ENCODE data around the gene LILRA2.
"Not testable (repeated sequence)": the region's sequence is repeated elsewhere in the genome, so short reads cannot be mapped to it uniquely, and the experiment has no call there.

Gene LILRA2

GRCh38 chr19:54571715-54572615 lies 1.6 kb upstream of the LILRA2 start:
- DNase-seq (ENCODE audit: low spot score) = not testable (repeated sequence)

DNA sequence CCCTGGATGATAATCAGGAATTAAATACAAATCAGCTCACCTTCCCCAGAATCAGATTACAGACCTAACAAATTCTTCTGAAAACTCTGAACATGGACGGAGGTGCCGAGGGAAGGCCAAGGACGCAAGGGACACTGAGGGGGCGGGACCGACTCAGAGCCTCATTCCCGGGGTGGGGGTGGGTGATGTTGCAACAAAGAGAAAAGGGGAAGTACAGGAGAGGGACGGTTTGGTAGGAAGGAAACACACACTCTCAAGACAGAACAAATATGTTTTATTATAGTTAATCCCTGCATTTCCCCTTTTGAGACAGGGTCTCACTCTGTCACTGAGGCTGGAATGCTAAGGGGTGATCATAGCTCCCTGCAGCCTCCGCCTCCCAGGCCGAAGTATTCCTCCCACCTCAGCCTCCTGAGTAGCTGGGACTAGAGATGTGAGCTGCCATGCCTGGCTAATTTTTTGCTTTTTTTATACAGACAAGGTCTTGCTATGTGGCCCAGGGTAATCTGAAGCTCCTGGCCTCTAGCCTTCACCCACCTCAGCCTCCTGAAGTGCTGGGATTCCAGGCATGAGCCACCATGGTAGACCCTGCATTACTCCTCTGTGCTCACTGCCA lies 786 bp upstream of the LILRA2 start:
- DNase-seq (ENCODE audit: low spot score) = no peak

GRCh38 chr19:54574051-54574450 lies 461 bp downstream of the LILRA2 start:
- no peak for DNase-seq (ENCODE audit: low spot score)

DNA sequence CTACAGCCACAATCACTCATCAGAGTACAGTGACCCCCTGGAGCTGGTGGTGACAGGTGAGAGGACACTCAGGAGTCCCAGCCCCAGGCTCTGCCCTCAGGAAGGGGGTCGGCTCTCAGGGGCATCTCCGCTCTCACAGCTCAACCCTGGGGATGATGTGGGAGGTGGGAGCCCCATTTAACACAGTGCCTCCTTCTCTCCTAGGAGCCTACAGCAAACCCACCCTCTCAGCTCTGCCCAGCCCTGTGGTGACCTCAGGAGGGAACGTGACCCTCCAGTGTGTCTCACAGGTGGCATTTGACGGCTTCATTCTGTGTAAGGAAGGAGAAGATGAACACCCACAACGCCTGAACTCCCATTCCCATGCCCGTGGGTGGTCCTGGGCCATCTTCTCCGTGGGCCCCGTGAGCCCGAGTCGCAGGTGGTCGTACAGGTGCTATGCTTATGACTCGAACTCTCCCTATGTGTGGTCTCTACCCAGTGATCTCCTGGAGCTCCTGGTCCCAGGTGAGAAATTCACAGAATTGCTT lies 1.0 kb downstream of the LILRA2 start:
- no peak for DNase-seq (ENCODE audit: low spot score)

DNA sequence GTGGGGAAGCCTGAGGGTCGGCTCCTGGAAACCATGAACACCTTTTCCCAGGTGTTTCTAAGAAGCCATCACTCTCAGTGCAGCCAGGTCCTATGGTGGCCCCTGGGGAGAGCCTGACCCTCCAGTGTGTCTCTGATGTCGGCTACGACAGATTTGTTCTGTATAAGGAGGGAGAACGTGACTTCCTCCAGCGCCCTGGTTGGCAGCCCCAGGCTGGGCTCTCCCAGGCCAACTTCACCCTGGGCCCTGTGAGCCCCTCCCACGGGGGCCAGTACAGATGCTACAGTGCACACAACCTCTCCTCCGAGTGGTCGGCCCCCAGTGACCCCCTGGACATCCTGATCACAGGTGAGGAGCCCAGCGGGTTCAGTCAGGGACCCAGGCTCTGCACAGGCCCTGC lies 1.6 kb downstream of the LILRA2 start:
- not testable (repeated sequence) for DNase-seq (ENCODE audit: low spot score)

- no peak for DNase-seq (ENCODE audit: low spot score)
Measured at GRCh38 chr19:54576411-54576976, 2.9 kb downstream of the LILRA2 start.

GRCh38 chr19:54577334-54577733 lies 3.7 kb downstream of the LILRA2 start:
- DNase-seq (ENCODE audit: low spot score) = no peak

DNA sequence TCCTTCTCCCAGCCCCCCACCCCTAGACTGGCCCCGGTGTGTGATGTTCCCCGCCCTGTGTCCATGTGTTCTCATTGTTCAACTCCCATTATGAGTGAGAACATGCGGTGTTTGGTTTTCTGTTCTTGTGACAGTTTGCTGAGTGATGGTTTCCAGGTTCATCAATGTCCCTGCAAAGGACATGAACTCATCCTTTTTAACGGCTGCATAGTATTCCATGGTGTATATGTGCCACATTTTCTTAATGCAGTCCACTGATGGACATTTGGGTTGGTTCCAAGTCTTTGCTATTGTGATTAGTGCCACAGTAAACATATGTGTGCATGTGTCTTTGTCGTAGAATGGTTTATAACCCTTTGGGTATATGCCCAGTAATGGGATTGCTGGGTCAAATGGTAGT lies 4.7 kb downstream of the LILRA2 start:
- DNase-seq (ENCODE audit: low spot score) = not testable (repeated sequence)

- no peak for DNase-seq (ENCODE audit: low spot score)
Measured at GRCh38 chr19:54586397-54586796, 12.8 kb downstream of the LILRA2 start.

DNA sequence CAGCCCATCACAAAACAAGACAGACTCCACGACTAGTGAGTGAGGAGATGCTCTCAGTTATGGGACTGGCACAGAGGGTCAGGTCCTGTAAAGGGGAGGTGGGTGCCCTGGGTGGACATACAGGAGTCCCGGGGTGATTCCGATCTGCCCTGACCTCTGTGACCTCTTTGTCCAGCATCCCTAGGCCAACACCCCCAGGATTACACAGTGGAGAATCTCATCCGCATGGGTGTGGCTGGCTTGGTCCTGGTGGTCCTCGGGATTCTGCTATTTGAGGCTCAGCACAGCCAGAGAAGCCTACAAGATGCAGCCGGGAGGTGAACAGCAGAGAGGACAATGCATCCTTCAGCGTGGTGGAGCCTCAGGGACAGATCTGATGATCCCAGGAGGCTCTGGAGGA lies 13.4 kb downstream of the LILRA2 start:
- DNase-seq (ENCODE audit: low spot score) = no peak

GRCh38 chr19:54593445-54593844 lies 19.9 kb downstream of the LILRA2 start, which contains the start of gene LILRA1:
Gene LILRA1 (plus strand): TSS chr19:54593632. CDS start chr19:54594245, 613 bp downstream.
- not testable (repeated sequence) for DNase-seq (ENCODE audit: low spot score)

GRCh38 chr19:54593931-54594626 lies 20.5 kb downstream of the LILRA2 start:
- not testable (repeated sequence) for DNase-seq (ENCODE audit: low spot score)

DNA sequence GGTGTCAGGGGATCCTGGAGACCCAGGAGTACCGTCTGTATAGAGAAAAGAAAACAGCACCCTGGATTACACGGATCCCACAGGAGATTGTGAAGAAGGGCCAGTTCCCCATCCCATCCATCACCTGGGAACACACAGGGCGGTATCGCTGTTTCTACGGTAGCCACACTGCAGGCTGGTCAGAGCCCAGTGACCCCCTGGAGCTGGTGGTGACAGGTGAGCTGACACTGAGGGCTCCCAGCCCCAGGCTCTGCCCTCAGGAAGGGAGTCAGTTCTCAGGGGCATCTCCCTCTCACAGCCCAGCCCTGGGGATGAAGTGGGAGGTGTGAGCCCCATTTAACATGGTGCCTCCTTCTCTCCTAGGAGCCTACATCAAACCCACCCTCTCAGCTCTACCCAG lies 21.1 kb downstream of the LILRA2 start:
- DNase-seq (ENCODE audit: low spot score) = no peak

DNA sequence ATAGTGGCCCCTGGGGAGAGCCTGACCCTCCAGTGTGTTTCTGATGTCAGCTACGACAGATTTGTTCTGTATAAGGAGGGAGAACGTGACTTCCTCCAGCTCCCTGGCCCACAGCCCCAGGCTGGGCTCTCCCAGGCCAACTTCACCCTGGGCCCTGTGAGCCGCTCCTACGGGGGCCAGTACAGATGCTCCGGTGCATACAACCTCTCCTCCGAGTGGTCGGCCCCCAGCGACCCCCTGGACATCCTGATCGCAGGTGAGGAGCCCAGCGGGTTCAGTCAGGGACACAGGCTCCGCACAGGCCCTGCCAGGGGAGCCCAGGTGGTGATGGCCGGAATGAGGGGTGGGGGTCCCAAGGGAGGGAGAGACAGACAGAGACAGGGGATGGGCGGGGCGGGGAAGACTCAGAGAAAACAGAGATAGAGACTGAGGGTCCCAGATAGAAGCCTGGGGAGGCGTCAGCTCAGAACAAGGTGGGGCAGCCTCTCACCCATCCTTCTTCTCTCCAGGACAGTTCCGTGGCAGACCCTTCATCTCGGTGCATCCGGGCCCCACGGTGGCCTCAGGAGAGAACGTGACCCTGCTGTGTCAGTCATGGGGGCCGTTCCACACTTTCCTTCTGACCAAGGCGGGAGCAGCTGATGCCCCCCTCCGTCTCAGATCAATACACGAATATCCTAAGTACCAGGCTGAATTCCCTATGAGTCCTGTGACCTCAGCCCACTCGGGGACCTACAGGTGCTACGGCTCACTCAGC lies 22.3 kb downstream of the LILRA2 start:
- DNase-seq (ENCODE audit: low spot score) = not testable (repeated sequence)

DNA sequence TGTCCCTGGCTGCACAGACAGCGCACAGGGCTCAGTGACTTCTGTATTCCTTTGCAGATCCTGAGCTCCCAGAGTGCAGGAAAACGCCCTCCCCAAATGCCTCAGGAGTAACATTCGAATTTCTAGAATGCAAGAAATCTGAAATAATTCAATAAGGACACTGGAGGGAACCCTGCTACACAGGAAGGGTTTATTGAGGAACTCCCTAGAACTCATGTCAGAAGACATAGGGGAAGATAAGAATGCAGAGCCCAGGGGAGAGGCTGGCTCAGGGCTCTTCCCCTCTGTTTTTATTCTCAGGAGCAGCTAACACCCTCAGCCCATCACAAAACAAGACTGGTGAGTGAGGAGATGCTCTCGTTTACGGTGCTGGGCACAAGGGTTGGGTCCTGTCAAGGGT lies 26.6 kb downstream of the LILRA2 start:
- DNase-seq (ENCODE audit: low spot score) = no peak

DNA sequence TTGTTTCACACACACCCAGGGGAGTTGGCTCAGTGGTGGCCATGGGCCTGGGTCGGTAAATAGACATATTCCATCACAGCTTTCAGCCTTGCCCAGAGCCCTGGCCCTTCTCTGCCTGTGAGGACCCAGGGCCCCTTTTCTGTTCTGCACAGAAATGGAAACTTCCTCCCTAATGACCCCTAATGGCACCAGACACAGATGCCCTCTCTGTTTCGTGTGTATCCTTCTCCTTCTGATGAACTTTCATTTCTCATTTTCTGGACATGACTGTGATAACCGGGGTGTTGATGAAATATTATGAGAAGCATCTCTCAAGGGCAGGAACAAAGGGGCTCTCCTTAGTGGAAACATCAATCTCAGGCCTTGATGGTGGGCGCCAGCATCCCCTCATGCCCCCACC lies 32.6 kb downstream of the LILRA2 start:
- no peak for DNase-seq (ENCODE audit: low spot score)

DNA sequence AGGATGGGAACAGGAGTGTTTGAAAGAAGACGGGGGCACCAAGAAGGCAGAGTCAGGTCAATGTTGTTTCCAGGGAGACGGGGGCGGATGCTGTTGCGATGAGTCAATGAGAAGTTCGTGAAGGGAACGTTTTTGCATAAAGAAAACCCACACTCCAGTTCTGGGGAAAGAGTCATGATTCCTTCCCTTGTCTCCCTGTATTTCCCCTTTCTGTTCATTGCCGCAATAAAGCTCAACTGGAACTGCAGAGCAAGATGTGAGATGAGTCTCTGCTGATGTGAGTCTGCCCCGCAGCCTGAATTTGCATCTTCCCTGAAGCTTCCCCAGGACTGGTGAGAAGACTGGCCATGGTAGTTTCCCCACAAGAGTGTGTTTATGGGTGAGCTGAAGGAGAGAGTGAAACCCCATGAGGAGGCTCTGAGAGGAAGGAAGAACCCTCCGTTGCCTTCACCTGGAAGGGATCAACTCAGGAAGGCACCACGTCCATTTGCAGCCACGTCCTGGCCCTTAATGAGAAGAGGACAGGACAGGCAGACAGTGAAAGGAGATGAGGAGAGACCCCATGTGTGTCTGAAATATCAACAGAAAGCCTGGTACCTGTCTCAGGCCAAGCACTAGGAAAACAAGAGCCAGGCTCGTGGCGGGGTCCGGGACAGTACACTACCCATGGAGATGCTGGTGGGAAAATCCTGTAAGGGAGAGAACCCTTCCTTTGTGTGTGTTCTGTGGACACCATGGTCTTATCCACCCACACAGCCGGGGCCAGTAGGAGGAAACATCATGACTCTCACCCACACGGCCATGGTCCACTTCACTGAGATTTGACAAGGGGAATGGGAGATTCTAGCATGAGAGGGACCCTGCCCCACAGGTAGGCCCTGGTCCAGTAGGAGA lies 33.5 kb downstream of the LILRA2 start:
- DNase-seq (ENCODE audit: low spot score) = no peak

- DNase-seq (ENCODE audit: low spot score) = no peak
Measured at GRCh38 chr19:54607785-54608150, 34.2 kb downstream of the LILRA2 start.

DNA sequence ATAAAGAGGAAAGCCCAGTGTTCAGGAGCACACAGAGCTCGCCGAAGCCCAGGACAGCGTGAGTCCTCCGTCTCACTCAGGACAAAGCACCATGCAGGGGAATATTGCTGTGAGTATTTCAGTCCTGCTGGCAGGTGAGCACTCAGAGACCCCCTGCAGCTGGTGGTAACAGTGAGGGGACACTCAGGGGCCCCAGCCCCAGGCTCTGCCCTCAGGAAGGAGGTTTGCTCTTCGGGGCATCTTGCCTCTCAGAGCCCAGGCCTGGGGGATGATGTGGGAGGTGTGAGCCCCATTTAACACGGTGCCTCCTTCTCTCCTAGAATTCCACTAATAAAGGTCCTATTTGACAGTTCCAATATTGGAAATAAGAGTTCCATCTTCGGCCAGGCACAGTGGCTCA lies 34.6 kb downstream of the LILRA2 start:
- no peak for DNase-seq (ENCODE audit: low spot score)

GRCh38 chr19:54608792-54609191 lies 35.2 kb downstream of the LILRA2 start:
- DNase-seq (ENCODE audit: low spot score) = no peak
